HG03575 (cell line): ENCODE data around the gene CACNA1H.

Experiments used
- ATAC-seq: cut with Tn5 transposase; IDR thresholded peaks from one replicate; pipeline ENCODE4 v1.9.1; 2021; ENCODE audit not compliant: unreplicated experiment, insufficient number of reproducible peaks, low FRiP score; ENCODE audit errors: extremely low read depth

CACNA1H gene

DNA sequence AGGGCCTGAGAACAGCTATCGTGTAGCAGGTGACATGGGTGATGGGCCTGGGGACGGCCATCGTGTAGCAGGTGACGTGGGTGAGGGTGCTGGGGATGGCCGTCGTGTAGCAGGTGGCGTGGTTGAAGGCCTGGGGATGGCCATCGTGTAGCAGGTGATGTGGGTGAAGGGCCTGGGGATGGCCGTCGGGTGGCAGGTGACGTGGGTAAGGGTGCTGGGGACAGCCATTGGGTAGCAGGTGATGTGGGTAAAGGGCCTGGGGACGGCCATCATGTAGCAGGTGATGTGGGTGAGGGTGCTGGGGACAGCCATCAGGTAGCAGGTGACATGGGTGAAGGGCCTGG is 118.4 kb downstream of the CACNA1H start:
- ATAC-seq = no peak
